WTC11 (cell line): ENCODE measurements around the gene EIF4E. TPM values are rescaled to one million over a fixed set of nuclear protein-coding genes. Genes with fewer than 3 reads are reported as not detected.

Experiments
- ATAC-seq: fragments of 200-7000 bp; cut with Tn5 transposase; 2 replicates; pipeline ENCODE4 v1.10.0; 2021; ENCODE audit warnings: mild to moderate bottlenecking, moderate library complexity
- CTCF ChIA-PET: fragments of 300-600 bp; sonication (Branson Sonifier 250); formaldehyde crosslinking; loops from one replicate; lab custom pipeline; 2021; ENCODE audit warnings: antibody characterized with exemption; lab: Charles Lee
- POLR2A ChIA-PET: fragments of 350-600 bp; sonication (Branson Sonifier 250); formaldehyde crosslinking; loops from one replicate; lab custom pipeline; 2021; ENCODE audit warnings: antibody characterized with exemption; lab: Charles Lee
- DNase-seq: peaks from one replicate; pipeline ENCODE4 v3.0.0; 2021; ENCODE audit warnings: low spot score
- H3K27ac Mint-ChIP-seq: 2 replicates; pipeline ENCODE4 v1.8.0; 2021; ENCODE audit warnings: mixed read lengths
- H3K27me3 Mint-ChIP-seq: 2 replicates; pipeline ENCODE4 v1.8.0; 2021; ENCODE audit warnings: low read depth, mild to moderate bottlenecking, moderate library complexity, mixed read lengths
- H3K36me3 Mint-ChIP-seq: 2 replicates; pipeline ENCODE4 v1.8.0; 2021; ENCODE audit warnings: mixed read lengths
- H3K4me1 Mint-ChIP-seq: 2 replicates; pipeline ENCODE4 v1.8.0; 2022; ENCODE audit warnings: mixed read lengths
- H3K4me3 Mint-ChIP-seq: 2 replicates; pipeline ENCODE4 v1.8.0; 2021; ENCODE audit warnings: mild to moderate bottlenecking, moderate library complexity, mixed read lengths
- H3K9me3 Mint-ChIP-seq: 2 replicates; pipeline ENCODE4 v1.8.0; 2021; ENCODE audit warnings: mixed read lengths
- AFF4 ChIP-seq: sonication (generic); formaldehyde crosslinking; IDR thresholded peaks from 2 replicates; pipeline ENCODE4 v1.8.1; 2023; ENCODE audit warnings: mild to moderate bottlenecking, missing genetic modification reagents, borderline replicate concordance
- AR ChIP-seq: fragments of 250-450 bp; sonication (Bioruptor Pico); IDR thresholded peaks from 2 replicates; pipeline ENCODE4 v1.9.0; 2021; ENCODE audit warnings: mild to moderate bottlenecking
- ATF1 ChIP-seq: sonication (generic); formaldehyde crosslinking; IDR thresholded peaks from 2 replicates; pipeline ENCODE4 v1.8.1; 2023; ENCODE audit warnings: mild to moderate bottlenecking, moderate library complexity, missing genetic modification reagents
- CBFB ChIP-seq: sonication (generic); formaldehyde crosslinking; IDR thresholded peaks from 2 replicates; pipeline ENCODE4 v1.8.1; 2022; ENCODE audit warnings: mild to moderate bottlenecking, low read depth, missing genetic modification reagents
- CREM ChIP-seq: sonication (generic); formaldehyde crosslinking; IDR thresholded peaks from 2 replicates; pipeline ENCODE4 v1.8.1; 2022; ENCODE audit warnings: mild to moderate bottlenecking, missing genetic modification reagents, moderate library complexity
- ELF4 ChIP-seq: sonication (generic); formaldehyde crosslinking; IDR thresholded peaks from 2 replicates; pipeline ENCODE4 v1.8.1; 2022; ENCODE audit warnings: low read depth, mild to moderate bottlenecking, moderate library complexity, missing genetic modification reagents
- JAZF1 ChIP-seq: fragments of 250-450 bp; sonication (Bioruptor Pico); IDR thresholded peaks from 2 replicates; pipeline ENCODE4 v1.9.0; 2021; ENCODE audit warnings: moderate library complexity, mild to moderate bottlenecking, inconsistent platforms
- NFATC4 ChIP-seq: fragments of 250-450 bp; sonication (Bioruptor Pico); IDR thresholded peaks from 2 replicates; pipeline ENCODE4 v1.9.0; 2021; ENCODE audit warnings: mild to moderate bottlenecking
- NR3C1 ChIP-seq: sonication (generic); formaldehyde crosslinking; conservative IDR thresholded peaks from 2 replicates; pipeline ENCODE4 v1.8.1; 2023; ENCODE audit warnings: low read depth, mild to moderate bottlenecking, missing genetic modification reagents
- RELA ChIP-seq: sonication (generic); formaldehyde crosslinking; IDR thresholded peaks from 2 replicates; pipeline ENCODE4 v1.8.1; 2022; ENCODE audit warnings: missing genetic modification reagents, mild to moderate bottlenecking, borderline replicate concordance
- USF1 ChIP-seq: sonication (generic); formaldehyde crosslinking; IDR thresholded peaks from 2 replicates; pipeline ENCODE4 v1.8.0; 2022; ENCODE audit warnings: mild to moderate bottlenecking, missing genetic modification reagents
- ZNF281 ChIP-seq: sonication (generic); formaldehyde crosslinking; IDR thresholded peaks from 2 replicates; pipeline ENCODE4 v1.8.0; 2023; ENCODE audit warnings: mild to moderate bottlenecking, missing genetic modification reagents
- ZNF416 ChIP-seq: fragments of 250-450 bp; sonication (Bioruptor Pico); IDR thresholded peaks from 2 replicates; pipeline ENCODE4 v1.9.0; 2021; ENCODE audit warnings: mild to moderate bottlenecking, inconsistent platforms
- total RNA-seq: library from RNA; stranded (reverse); gene quantifications from 3 replicates; pipeline ENCODE4 v1.2.3, GENCODE V29; 2021
- TF ChIP-seq, protein P1 (sequence below): sonication (generic); formaldehyde crosslinking; IDR thresholded peaks from 2 replicates; pipeline ENCODE4 v1.8.1; 2023; ENCODE audit warnings: mild to moderate bottlenecking, missing genetic modification reagents
- TF ChIP-seq, protein P2 (sequence below): sonication (generic); formaldehyde crosslinking; IDR thresholded peaks from 2 replicates; pipeline ENCODE4 v1.8.1; 2022; ENCODE audit warnings: low read depth, missing genetic modification reagents, borderline replicate concordance
- TF ChIP-seq, protein P3 (sequence below): sonication (generic); formaldehyde crosslinking; IDR thresholded peaks from 2 replicates; pipeline ENCODE4 v1.8.1; 2023; ENCODE audit warnings: mild to moderate bottlenecking, missing genetic modification reagents, moderate library complexity

Gene EIF4E
- total RNA-seq, 1 experiment from 2014 or later, result 174 TPM

- no peak for TF ChIP-seq ELF4 (CRISPR knock-in tag)
- no peak for TF ChIP-seq CBFB (CRISPR knock-in tag)
- TF ChIP-seq NR3C1 (CRISPR knock-in tag), result no peak
- no peak for TF ChIP-seq USF1 (CRISPR knock-in tag)
- TF ChIP-seq CREM, result no peak
- TF ChIP-seq NFATC4, result no peak
- TF ChIP-seq ZNF416 (CRISPR knock-in tag), result no peak
- TF ChIP-seq, all 79 proteins: peak for 0
- no peak for ATAC-seq
- Mint-ChIP-seq H3K27me3 (no peaks in the 10 kb centered on the region), H3K4me3 (no peak overlapping the region), H3K27ac (no peak overlapping the region), H3K36me3 (peaks cover 24% of the 10 kb centered on the region), H3K4me1 (peaks cover 43% of the 10 kb centered on the region), H3K9me3 (no peaks in the 10 kb centered on the region)
- ChIA-PET POLR2A (no interaction called here), CTCF (interaction anchor here (0.8 kb wide), 1 partner anchor 11 kb away, joined by 3 read pairs; no protein-coding TSS in a partner anchor)
- no peak for DNase-seq
Observed at GRCh38 chr4:98903963-98904362, 25.0 kb downstream of the EIF4E start.

DNA sequence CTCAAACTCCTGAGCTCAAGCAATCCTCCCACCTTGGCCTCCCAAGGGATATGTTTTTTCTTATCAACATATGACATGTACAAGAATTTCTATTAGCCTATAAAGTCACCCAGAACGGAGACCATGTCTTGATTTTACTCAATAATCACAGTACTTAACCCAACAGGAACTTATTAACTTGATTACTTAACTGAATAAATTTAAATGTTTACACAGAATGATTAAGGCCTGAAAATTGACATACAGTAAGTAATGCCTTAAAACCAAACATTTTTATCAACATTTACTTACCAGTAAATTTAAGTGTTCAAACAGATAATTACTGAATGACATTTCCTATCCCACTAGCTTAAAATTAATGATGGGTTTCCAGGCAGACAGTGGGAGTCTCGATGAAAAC, 25.4 kb downstream of the EIF4E start:
- Mint-ChIP-seq H3K27ac (no peak overlapping the region), H3K4me1 (peaks cover 40% of the 10 kb centered on the region), H3K9me3 (no peaks in the 10 kb centered on the region), H3K27me3 (no peaks in the 10 kb centered on the region), H3K4me3 (no peak overlapping the region), H3K36me3 (peaks cover 26% of the 10 kb centered on the region)
- ATAC-seq (no peak), DNase-seq (no peak)
- ChIA-PET POLR2A (interaction anchor here (0.6 kb wide), 1 partner anchor 1702 kb away, joined by 3 read pairs; no protein-coding TSS in a partner anchor), CTCF (interaction anchor here (0.8 kb wide), 1 partner anchor 11 kb away, joined by 3 read pairs; no protein-coding TSS in a partner anchor)
- TF ChIP-seq ZNF281 (CRISPR knock-in tag) (no peak), ATF1 (no peak), AFF4 (CRISPR knock-in tag) (no peak), JAZF1 (CRISPR knock-in tag) (no peak), RELA (CRISPR knock-in tag) (no peak), AR (CRISPR knock-in tag) (no peak)
- TF ChIP-seq, protein P1, sequence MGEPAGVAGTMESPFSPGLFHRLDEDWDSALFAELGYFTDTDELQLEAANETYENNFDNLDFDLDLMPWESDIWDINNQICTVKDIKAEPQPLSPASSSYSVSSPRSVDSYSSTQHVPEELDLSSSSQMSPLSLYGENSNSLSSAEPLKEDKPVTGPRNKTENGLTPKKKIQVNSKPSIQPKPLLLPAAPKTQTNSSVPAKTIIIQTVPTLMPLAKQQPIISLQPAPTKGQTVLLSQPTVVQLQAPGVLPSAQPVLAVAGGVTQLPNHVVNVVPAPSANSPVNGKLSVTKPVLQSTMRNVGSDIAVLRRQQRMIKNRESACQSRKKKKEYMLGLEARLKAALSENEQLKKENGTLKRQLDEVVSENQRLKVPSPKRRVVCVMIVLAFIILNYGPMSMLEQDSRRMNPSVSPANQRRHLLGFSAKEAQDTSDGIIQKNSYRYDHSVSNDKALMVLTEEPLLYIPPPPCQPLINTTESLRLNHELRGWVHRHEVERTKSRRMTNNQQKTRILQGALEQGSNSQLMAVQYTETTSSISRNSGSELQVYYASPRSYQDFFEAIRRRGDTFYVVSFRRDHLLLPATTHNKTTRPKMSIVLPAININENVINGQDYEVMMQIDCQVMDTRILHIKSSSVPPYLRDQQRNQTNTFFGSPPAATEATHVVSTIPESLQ (CRISPR knock-in tag), result no peak
- TF ChIP-seq, protein P2, sequence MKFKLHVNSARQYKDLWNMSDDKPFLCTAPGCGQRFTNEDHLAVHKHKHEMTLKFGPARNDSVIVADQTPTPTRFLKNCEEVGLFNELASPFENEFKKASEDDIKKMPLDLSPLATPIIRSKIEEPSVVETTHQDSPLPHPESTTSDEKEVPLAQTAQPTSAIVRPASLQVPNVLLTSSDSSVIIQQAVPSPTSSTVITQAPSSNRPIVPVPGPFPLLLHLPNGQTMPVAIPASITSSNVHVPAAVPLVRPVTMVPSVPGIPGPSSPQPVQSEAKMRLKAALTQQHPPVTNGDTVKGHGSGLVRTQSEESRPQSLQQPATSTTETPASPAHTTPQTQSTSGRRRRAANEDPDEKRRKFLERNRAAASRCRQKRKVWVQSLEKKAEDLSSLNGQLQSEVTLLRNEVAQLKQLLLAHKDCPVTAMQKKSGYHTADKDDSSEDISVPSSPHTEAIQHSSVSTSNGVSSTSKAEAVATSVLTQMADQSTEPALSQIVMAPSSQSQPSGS (CRISPR knock-in tag), result no peak
- TF ChIP-seq, protein P3, sequence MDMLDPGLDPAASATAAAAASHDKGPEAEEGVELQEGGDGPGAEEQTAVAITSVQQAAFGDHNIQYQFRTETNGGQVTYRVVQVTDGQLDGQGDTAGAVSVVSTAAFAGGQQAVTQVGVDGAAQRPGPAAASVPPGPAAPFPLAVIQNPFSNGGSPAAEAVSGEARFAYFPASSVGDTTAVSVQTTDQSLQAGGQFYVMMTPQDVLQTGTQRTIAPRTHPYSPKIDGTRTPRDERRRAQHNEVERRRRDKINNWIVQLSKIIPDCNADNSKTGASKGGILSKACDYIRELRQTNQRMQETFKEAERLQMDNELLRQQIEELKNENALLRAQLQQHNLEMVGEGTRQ (CRISPR knock-in tag), result no peak
